Upper lobe of left lung (tissue), 4 donors: ENCODE measurements around the gene SMCHD1.

Experiments
- CTCF ChIP-seq, 6 experiments: fragments of 450-650 bp in 4 of 6; fragments of 200-600 bp in 2 of 6; sonication (generic) in 2 of 6; IDR thresholded peaks; one replicate each; pipeline ENCODE4 v1.5.1; 2016 to 2019; ENCODE audit warnings: antibody characterized with exemption in 6 of 6
- EP300 ChIP-seq, 4 donors: sonication (generic); formaldehyde crosslinking; IDR thresholded peaks; one replicate each; pipeline ENCODE4 v1.5.1; 2017; ENCODE audit warnings: antibody characterized with exemption in 4 of 4, control low read depth in 2 of 4
- POLR2A ChIP-seq, 4 donors: fragments of 450-650 bp; IDR thresholded peaks; one replicate each; pipeline ENCODE4 v1.5.1; 2016 to 2017; ENCODE audit warnings: antibody characterized with exemption in 4 of 4, mild to moderate bottlenecking in 2 of 4
- POLR2AphosphoS5 ChIP-seq, 2 donors: sonication (generic); formaldehyde crosslinking; IDR thresholded peaks; one replicate each; pipeline ENCODE4 v1.5.1; 2017; ENCODE audit warnings: antibody characterized with exemption in 2 of 2

- TF ChIP-seq CTCF (IDR thresholded peaks at IDR 0.05) = no peak
- no peak for TF ChIP-seq POLR2AphosphoS5 (IDR thresholded peaks at IDR 0.05)
- TF ChIP-seq POLR2A (IDR thresholded peaks at IDR 0.05) = no peak
- TF ChIP-seq EP300 (IDR thresholded peaks at IDR 0.05) = no peak
Measured at GRCh38 chr18:2811416-2811815, 155.9 kb downstream of the SMCHD1 start.
